ENCODE measurements around the gene CBX8.

The CBX8 gene

DNA sequence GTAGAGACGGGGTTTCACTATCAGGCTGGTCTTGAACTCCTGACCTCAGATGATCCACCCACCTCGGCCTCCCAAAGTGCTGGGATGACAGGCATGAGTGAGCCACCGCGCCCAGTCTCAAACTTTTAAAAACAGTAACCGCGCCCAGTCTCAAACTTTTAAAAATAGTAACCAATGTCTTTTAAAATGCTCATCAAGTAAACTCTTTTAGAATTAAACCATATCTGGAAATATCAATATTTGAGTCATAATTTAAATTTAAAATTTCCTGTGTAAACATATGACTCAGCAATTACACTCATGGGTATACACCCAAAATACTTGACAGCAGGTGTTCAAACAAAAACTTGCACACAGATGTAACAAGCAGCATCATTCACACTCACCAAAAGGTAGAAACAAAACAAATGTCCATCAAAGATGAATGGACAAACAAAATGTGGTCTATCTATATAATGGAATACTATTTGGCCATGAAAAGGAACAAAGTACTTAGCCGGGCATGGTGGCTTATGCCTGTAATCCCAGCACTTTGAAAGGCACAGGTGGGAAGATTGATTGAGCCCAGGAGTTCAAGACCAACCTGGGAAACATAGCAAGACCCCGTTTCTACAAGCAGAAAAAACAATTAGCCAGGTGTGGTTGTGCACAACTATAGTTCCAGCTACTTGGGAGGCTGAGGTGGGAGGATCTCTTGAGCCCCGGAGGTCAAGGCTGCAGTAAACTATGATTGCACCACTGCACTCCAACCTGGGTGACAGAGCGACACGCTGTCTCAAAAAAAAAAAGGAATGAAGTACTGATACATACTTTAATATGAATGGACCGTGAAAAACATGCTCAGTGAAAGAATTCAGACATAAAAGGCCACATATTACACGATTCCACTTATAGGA, 46.0 kb downstream of the CBX8 start:
- DNase-seq = no peak

DNA sequence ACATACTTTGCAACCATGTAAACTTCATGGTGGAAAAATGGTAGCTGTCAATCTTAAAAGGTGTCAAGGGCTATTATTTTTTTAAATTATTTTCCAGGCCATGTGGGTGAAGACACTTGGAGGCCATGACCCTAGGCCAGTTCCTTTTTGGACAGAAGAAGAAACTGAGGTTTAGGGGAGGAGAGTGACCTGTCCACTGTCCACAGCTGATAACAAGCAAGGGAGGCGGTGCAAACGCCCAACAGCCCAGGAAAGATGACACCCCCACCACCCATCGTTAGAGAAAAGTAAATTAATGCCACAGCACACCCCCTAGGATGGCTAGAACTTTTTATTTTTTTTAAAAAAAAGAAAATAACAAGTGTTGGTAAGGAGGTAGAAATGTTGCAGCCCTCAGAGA, 46.9 kb downstream of the CBX8 start:
- DNase-seq = no peak

DNA sequence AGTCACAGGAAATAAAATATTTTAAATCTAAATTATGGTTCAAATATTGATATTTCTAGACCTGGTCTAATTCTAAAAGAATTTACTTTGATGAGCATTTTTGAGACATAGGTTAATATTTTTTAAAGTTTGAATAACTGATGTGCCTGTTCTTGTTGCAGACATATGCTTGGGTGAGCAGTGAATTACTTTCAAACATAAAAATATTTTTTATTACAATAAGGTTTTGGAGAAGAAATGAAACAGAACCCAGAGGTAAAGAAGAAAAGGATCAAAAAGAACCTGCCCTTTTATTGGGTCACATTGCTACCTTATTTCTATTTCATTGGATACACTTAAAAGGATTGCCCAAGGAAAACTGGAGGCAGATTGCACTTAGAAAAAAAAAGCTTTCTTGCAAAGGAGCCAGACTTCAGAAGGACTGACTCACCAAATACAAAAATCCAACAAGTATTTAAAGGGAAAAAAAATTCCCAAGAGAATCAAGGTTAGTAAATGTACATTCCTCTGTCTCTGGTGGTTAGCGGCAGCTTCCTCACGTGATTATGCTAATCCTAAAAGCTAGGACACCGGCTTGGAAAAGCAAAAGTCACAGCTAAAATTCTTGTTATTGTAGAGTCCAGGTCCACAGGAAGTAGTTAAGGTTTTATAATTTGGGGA, 47.6 kb downstream of the CBX8 start:
- no peak for DNase-seq

DNA sequence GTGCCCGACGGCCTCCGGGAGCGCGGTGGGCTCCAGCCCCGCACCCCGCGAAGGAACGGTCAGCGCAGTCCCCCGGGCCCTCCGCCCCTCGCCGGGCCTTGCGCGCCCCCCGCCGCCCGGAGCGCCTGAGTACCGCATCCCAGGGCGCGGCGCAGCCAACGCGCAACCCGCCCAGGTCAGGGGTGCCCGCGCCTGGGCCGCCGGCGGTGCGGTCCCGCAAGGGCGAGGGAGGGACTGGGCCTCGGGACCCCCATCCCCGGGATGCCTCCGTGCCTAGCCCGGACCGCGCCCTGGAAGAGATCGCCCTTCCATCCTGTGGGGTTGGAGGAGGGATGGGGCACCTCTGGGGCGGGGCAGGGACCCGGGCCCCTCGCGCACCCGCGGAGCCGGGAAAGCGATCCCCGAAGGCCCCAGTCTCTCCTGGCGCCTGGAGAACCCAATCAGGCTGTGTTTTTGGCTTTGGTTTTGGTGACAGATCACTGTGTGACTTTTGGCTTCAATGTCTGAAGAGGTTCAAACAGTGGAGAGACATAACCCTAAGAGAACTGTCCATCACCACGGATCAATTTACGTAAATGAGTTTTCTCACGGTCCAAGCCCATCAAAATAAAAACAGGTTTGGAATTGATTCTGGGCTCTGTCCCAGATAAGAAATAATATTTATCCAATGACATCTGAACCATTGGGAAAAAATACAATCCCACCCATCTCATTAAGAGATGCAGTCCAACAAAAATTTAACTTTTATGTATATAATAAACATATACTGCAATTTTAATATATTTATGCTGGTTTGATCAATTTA, 48.4 kb downstream of the CBX8 start:
- no peak for DNase-seq

DNA sequence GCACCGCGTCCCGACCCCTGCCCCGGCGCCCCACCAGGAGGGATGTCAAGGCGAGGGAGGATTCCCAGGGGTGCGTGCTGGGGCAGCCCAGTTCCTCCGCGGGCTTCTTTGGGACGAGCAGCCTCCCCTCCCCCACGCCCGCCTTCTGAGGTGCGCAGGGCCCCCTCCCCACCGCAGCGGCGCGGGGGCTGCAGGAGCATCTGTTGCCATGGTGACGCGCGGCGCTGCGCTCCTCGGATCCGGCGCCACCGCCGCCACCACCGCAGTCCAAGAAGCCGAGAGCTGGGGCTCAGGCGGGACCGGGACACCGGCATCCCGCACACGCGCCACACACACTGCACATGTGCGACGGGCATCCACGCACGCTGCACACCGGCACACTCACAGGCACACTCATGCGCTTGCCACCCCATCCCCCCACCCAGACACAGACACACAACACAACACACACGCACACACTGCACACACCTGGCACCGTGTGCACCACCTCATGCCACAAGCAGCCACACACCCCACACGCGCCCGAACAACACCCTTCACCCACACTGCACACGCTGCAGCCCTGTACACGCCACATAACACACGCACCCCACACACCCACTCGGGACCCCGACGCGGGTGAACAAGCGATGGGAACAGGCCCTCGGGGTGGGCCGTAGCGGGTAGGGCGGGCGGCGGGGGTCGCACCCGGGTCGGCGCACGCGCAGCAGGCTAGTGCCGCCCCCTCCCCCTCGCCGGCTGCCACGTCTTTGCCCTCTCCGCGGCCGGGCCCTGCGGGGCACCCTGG, 49.2 kb downstream of the CBX8 start:
- no peak for DNase-seq

DNA sequence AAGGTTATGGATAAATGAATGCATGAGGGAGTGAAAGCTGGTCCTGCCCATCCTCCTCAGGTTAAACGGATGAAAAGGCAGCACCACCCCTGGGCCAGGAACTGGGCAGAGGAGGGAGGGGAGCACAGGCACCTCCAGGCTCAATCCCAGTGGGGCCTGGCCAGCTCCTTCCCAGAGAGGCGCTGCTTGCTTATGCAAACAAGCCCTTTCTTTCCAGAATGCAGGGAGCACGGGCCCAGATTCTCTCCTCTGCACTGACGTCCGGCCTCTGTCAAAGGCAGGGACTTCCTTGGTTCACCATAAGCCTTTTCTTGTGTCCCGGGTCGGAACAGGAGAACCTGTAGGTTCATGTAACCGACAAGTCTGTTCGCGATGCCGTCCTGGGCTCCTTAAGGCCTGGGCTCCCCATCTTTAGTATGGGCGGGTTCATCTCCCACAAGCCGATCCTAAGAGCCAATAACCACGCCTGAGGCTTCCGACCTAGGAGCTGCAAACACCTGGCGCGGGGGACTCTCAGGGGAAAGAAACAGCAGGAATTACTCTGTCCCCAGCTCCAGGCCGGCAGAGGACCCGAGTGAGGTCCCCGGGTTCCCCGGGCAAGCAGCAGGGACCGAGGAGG, 49.9 kb downstream of the CBX8 start:
- DNase-seq = no peak

DNA sequence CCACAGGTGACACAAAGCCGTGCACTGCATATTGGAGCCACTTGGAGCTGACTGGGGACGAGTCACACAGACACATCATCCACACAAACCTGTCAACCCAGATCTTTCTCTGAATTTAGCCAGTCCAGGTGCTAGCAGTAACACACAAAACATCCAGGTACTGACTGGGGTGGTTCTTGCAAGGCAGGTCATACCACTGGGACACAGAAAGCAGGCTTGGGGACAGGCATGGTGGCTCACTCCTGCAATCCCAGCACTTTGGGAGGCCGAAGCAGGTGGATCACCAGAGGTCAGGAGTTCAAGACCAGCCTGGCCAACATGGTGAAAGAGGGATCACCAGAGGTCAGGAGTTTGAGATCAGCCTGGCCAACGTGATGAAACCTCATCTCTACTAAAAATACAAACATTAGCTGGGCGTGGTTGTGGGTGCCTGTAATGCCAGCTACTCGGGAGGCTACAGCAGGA, 51.2 kb downstream of the CBX8 start:
- no peak for DNase-seq

DNA sequence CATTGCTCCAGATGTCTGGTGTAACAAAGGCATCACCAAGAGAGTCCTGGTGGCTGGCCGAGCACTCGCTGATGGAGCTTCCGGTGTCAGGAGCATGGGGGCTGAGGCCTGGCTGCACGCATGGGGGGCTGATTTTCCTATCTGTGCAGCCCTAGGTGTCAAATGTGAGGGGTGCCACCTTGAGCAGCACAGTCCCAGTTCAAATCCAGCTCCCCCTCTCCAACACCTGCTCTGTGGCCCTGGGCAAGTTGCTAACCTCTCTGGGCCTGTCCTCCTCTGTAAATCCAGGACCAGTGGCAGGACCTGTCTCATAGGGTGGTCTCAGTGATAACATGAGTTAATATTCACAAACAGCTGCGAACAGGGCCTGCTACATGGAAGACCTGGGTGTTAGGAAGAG, 53.3 kb downstream of the CBX8 start:
- no peak for DNase-seq

DNA sequence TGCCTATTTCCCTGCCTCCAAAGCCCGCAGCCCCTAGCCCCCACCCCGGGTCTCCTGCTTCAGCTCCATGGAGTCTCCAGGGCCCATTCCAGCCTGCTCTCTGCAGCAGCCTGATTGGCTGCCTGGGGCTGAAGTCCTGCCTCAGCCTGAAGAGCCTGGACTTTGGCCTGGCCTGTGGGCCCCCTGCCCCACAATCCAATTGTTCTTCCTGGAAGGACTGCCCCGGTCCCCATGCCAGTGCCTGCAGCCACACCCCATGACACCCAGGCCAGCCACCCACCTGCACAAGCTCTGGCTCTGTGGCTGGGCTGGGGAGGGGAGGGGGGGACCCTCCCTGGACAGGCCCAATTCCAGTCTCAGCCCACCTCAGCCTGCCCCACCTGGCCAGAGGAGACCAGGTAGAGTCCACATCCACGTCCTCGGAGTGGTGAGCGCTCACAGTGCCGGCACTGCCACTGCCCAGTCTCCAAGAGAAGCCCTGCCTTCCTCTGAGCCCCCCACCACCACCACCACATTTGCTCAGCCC, 53.9 kb downstream of the CBX8 start:
- DNase-seq = no peak

DNA sequence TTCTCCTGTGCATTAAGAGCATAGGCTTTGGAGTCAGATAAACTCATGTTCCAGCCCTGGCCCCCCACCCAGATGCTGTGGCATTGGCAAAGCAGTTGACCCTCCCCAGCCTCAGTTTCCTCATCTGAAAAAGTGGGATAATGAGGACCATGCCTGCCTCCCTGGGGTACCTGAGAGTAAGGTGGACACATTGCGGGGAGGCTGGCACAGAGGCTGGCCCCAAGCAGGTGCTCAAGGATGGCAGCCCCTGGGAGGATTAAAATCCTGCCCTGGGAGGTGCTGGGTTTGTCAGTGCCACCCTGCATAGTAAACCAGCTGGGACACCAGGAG, 54.3 kb downstream of the CBX8 start:
- DNase-seq = no peak

Measured in T-helper 1 cell (primary cell).